SKM-1 treated with dmso at 0.1 percent for 144 hours (cell line): ENCODE data around the gene C15orf62.

Experiments used
- DNase-seq: peaks from one replicate; lab custom pipeline; 2025; ENCODE audit not compliant: unreplicated experiment; lab: John Stamatoyannopoulos, UW

The C15orf62 gene

GRCh38 chr15:40769274-40770146, at the start of gene C15orf62:
C15orf62 (plus strand) TSS chr15:40769980; CDS start chr15:40770496, 516 bp downstream.
- no peak for DNase-seq

DNA sequence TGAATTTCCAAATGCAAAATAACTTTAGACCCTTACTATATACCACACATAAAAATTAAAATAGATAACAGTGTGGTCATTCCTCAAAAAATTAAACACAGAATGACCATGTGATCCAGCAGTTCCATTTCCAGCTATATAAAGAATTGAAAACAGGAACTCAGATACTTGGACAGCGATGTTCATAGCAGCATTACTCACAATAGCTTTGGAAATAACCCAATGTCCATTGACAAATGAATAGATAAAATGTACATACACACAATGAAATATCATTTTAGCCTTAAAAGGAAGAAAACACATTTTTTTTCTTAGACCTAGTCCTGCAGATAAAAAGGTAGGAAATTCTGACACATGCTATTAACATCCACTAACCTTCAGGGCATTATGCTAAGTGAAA, 48.1 kb upstream of the C15orf62 start:
- DNase-seq: no peak

DNA sequence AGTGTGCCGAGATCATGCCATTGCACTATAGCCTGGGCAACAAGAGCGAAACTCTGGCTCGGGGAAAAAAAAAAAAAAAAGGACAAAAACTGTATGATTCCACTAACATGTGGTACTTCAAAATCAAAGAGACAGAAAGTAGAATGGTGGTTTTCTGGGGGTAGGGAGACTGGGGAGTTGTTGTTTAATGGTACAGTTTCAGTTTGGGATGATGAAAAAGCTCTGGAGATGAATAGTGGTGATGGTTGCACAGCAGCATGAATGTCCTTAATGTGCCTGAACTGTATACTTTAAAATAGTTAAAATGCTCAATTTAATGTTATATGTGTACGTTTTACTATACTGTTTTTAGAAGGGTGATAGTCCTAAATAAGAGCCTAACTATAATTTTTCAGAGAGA, 47.4 kb upstream of the C15orf62 start:
- DNase-seq: no peak

- DNase-seq: no peak
These were observed 46.8 kb upstream of the C15orf62 start for GRCh38 chr15:40722934-40723333.

- DNase-seq: no peak
These were observed 45.9 kb upstream of the C15orf62 start for GRCh38 chr15:40723919-40724318.

DNA sequence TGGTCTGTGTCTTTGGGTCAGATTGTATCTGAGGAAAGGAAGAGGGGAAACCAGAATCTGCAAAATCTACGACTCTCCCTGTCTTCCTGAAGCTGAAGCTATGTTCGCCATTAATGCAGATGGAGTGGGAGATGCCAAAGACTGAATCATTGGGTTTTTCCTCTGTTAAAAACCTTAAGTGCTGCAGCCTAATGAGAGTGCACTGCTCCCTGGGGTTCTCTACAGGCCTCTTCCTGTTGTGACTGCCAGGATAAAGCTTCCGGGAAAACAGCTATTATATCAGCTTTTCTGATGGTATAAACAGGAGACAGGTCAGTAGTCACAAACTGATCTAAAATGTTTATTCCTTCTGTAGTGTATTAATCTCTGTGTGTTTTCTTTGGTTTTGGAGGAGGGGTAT, 38.7 kb upstream of the C15orf62 start:
- no peak for DNase-seq

GRCh38 chr15:40736575-40736974, 33.2 kb upstream of the C15orf62 start:
- no peak for DNase-seq

DNA sequence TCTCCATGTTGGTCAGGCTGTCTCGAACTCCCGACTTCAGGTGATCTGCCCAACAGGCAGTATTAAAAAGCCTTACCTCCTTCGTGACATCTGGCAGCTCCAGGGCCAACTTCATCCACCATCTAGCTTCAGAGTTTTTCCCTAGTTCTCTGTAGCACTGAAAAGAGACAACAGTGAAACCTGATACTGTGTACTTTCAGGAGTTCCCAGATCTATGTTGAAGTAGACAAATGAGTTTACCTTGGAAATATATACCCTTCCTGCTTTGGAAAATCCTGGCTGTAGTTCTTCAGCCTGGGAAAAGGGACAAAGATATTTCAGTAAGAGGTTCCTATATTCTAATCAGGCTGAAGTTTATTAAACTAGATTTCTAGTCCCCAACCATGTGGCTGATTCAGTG, 32.7 kb upstream of the C15orf62 start:
- DNase-seq: no peak

DNA sequence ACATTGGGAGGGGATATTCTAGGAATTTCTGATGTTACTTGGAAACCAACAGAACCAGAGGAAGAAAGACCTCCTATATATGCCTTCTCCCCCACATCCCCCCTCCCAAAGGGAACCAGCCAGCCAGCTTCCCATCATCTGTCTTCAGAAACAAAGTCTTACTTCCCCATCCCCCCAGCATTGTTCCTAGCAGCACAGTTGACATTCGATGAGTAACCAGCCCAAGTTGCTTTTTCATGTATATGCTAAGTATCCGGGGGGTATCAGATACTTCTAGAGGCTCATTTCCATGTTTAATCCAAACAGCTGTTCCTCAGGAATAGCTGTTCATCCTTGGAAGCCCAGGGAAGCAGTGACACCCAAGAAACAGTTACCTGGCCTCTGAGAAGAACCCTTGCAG, 30.7 kb upstream of the C15orf62 start:
- no peak for DNase-seq

- no peak for DNase-seq
These were observed 29.9 kb upstream of the C15orf62 start for GRCh38 chr15:40739854-40740253.

DNA sequence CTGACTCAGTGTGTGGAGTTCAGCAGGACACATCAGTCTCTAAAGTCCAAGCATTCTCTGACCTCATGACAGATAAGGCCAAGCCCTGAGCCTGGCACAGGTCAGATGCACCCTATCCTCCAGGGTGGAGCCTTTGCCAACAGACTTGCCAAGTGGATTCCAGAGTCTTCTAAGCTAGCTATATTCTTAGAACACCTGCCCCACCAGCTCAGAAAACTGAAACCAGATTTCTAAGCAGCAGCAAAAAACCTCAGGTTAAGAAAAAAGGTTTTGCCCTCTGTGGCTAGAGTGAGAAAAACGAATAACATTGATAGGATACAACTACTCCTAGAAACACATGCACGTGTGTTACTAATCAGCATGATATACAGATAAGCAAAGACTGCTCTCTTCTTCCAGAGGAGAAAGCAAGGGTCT, 26.3 kb upstream of the C15orf62 start:
- DNase-seq: no peak

- DNase-seq: peak; percentile 20
These were observed 25.6 kb upstream of the C15orf62 start for GRCh38 chr15:40743921-40744814.

GRCh38 chr15:40744815-40745152, 25.0 kb upstream of the C15orf62 start:
- DNase-seq: no peak

DNA sequence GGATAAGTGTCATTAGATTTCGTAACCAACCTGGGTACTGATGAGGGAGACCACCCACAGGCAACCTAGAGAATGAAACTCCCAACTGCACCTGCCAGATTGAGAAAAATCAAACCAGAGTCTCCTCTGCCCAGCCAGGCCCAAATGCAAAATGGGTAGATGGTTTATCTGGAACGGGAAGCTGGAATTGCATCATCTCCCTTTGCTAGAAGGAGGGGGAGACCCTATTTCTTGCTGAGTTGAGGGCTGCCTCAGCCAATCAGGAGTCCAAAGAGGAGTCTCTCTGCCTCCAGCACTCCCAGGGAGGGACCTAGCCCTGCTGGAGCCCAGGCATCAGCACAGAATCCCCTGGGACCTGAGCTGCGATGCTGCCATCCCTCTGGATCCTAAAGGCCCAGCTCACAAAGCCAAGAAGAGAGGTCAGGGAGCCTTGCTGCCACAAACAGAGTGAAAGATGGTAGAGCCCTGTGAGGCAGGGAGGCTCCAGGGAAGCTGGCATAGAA, 22.8 kb upstream of the C15orf62 start:
- peak; percentile 67 for DNase-seq

GRCh38 chr15:40747685-40748631, 21.8 kb upstream of the C15orf62 start:
- DNase-seq: no peak

GRCh38 chr15:40749151-40749630, 20.6 kb upstream of the C15orf62 start:
- DNase-seq: no peak

DNA sequence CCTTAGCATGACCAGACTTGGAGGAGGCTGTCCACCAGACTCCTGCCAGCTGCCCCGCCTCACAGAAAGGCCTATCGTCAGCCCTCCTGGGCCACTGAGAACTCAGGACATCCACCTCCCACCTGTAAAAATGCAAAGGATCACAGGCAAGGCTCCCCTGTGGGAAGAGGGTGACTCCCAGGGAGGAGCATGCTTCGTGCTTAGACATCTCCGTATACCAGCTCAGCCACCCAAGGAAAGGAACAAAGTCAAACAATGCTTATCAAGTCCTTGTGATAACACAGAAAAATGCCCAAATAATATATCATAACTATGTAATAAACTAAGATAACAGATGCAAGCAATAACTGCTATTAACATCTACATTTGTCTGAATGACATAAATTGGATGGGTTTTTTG, 18.9 kb upstream of the C15orf62 start:
- DNase-seq: no peak

GRCh38 chr15:40751745-40752144, 18.0 kb upstream of the C15orf62 start:
- no peak for DNase-seq

- DNase-seq: no peak
These were observed 15.3 kb upstream of the C15orf62 start for GRCh38 chr15:40754574-40754882.

DNA sequence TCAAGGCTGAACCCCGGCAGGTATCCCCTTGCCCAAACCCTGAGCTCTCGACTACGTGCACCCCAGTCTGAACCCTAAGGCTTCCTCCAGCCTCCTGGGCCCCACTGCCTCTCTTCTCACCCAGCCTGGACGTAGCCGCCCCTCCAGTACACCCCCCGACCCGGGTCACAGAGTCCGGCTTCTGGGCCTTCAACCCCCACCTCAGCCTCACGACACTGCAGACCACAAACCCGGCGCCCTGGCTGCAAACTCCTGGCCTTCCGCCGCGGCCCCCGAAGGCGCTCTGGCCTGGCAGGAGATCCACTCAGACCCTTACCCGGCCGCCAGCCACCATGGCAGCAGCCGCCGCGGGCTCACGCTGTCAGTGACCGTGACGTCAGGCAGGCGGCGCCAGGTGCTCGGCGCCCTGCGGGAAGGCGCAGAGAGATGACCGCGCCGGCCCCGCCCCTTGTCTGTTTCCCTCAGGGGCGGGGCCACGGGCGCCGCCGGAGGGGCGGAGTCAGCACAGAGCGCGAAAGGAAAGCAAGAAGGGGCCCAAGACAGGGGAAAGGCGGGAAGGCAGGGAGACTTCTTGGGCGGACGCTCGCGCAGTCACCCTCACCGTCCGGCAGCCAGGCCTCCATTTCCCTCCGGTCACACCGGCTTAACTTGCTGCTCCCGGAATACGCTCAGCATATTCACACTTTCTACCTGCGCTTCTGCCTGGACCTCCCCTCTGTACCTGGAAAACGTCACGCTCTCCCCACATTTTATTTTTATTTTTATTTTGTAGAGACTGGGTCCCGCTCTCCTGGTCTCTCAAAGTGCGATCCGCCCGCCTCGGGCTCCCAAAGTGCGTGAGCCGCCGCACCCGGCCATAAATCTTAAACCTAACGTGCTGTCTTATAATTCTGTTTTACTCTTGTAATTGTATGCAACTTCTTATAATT, 14.6 kb upstream of the C15orf62 start, which contains the start of gene RMDN3:
Gene RMDN3 (minus strand): TSS at position 372 of the 929 bp plus-strand sequence. CDS start 471 bp downstream, outside the sequence.
- DNase-seq: peak; percentile 88
